GM23338 (cell line): ENCODE results near the gene HAO1. TPM values are rescaled to one million over a fixed set of nuclear protein-coding genes. Genes with fewer than 3 reads are reported as not detected.

ENCODE experiments used
- ATAC-seq: fragments of 200-7000 bp; cut with Tn5 transposase; 3 replicates; pipeline ENCODE4 v1.9.1; 2020
- DNase-seq: peaks from one replicate; pipeline ENCODE4 v3.0.0-alpha.2; 2015; ENCODE audit warnings: low spot score
- H2AFZ ChIP-seq: fragments of 200-600 bp; sonication (generic); 2 replicates; pipeline ENCODE4 v1.8.0; 2016; ENCODE audit warnings: antibody characterized with exemption, mild to moderate bottlenecking, moderate library complexity
- H3F3A ChIP-seq: fragments of 200-600 bp; sonication (generic); replicated peaks from 2 replicates; pipeline ENCODE4 v1.8.0; 2017; ENCODE audit warnings: antibody characterized with exemption, mixed run types, low read depth
- H3K27ac ChIP-seq: fragments of 200-600 bp; sonication (generic); 2 replicates; pipeline ENCODE4 v1.6.1; 2016; ENCODE audit warnings: low read depth
- H3K27me3 ChIP-seq: fragments of 200-600 bp; sonication (generic); 2 replicates; pipeline ENCODE4 v1.8.0; 2016; ENCODE audit warnings: mild to moderate bottlenecking, mixed run types, moderate library complexity; ENCODE audit not compliant: insufficient read depth
- H3K36me3 ChIP-seq: fragments of 200-600 bp; sonication (generic); 2 replicates; pipeline ENCODE4 v1.8.0; 2016; ENCODE audit warnings: mild to moderate bottlenecking; ENCODE audit not compliant: insufficient read depth
- H3K4me1 ChIP-seq: fragments of 200-600 bp; sonication (generic); 2 replicates; pipeline ENCODE4 v1.8.0; 2016; ENCODE audit warnings: mild to moderate bottlenecking, moderate library complexity; ENCODE audit not compliant: insufficient read depth
- H3K4me2 ChIP-seq: fragments of 200-600 bp; sonication (generic); 2 replicates; pipeline ENCODE4 v1.7.1; 2017; ENCODE audit warnings: mixed run types
- H3K4me3 ChIP-seq: fragments of 200-600 bp; sonication (generic); 2 replicates; pipeline ENCODE4 v1.6.1; 2016; ENCODE audit warnings: mixed run types
- H3K79me2 ChIP-seq: fragments of 200-600 bp; sonication (generic); replicated peaks from 2 replicates; pipeline ENCODE4 v1.8.0; 2017; ENCODE audit warnings: mild to moderate bottlenecking; ENCODE audit not compliant: insufficient read depth
- H3K9me2 ChIP-seq: fragments of 200-600 bp; sonication (generic); 2 replicates; pipeline ENCODE4 v1.8.0; 2017; ENCODE audit not compliant: insufficient read depth
- H4K20me1 ChIP-seq: fragments of 200-600 bp; sonication (generic); replicated peaks from 2 replicates; pipeline ENCODE4 v1.8.0; 2017; ENCODE audit warnings: mild to moderate bottlenecking; ENCODE audit not compliant: insufficient read depth
- H3K27ac Mint-ChIP-seq: 2 replicates; pipeline ENCODE4 v1.8.0; 2020; ENCODE audit warnings: inconsistent platforms, mild to moderate bottlenecking, moderate library complexity, mixed read lengths
- H3K27me3 Mint-ChIP-seq: 3 replicates; pipeline ENCODE4 v1.8.0; 2022; ENCODE audit warnings: low read depth, mild to moderate bottlenecking, moderate library complexity, mixed read lengths, inconsistent platforms; ENCODE audit not compliant: insufficient read depth, poor library complexity
- H3K36me3 Mint-ChIP-seq: 3 replicates; pipeline ENCODE4 v1.8.0; 2021; ENCODE audit warnings: low read depth, mild to moderate bottlenecking, inconsistent platforms, moderate library complexity, mixed read lengths
- H3K4me1 Mint-ChIP-seq: 3 replicates; pipeline ENCODE4 v1.8.0; 2020; ENCODE audit warnings: mild to moderate bottlenecking, inconsistent platforms, mixed read lengths
- H3K4me3 Mint-ChIP-seq: 3 replicates; pipeline ENCODE4 v1.8.0; 2021; ENCODE audit warnings: moderate library complexity, mild to moderate bottlenecking, inconsistent platforms, mixed read lengths
- H3K9me3 Mint-ChIP-seq: 3 replicates; pipeline ENCODE4 v1.8.0; 2020; ENCODE audit warnings: moderate library complexity, mild to moderate bottlenecking, inconsistent platforms, mixed read lengths
- CREB1 ChIP-seq: fragments of 250-450 bp; sonication (Bioruptor Pico); IDR thresholded peaks from 2 replicates; pipeline ENCODE4 v1.5.0; 2020; ENCODE audit warnings: low read depth, mild to moderate bottlenecking, moderate library complexity
- CTCF ChIP-seq, 2 experiments: fragments of 200-600 bp in 1 of 2; sonication (generic) in 1 of 2; conservative IDR thresholded peaks; 2 replicates each; pipeline versions ENCODE4 v1.5.1 to v1.6.1; 2016 to 2017; ENCODE audit warnings: antibody characterized with exemption in 2 of 2, low read depth in 2 of 2, mild to moderate bottlenecking in 2 of 2, moderate library complexity in 1 of 2
- ETS1 ChIP-seq: IDR thresholded peaks from 2 replicates; pipeline ENCODE4 v1.6.1; 2016; ENCODE audit warnings: antibody characterized with exemption
- EZH2 ChIP-seq: fragments of 200-600 bp; sonication (generic); IDR thresholded peaks from one replicate; pipeline ENCODE4 v1.8.0; 2017; ENCODE audit warnings: antibody characterized with exemption, mild to moderate bottlenecking, low read depth; ENCODE audit not compliant: unreplicated experiment
- EZH2phosphoT487 ChIP-seq: fragments of 200-600 bp; sonication (generic); IDR thresholded peaks from one replicate; pipeline ENCODE4 v1.8.1; 2018; ENCODE audit warnings: antibody characterized with exemption; ENCODE audit not compliant: unreplicated experiment
- JUNB ChIP-seq: IDR thresholded peaks from one replicate; pipeline ENCODE4 v1.6.1; 2016; ENCODE audit warnings: antibody characterized with exemption; ENCODE audit not compliant: unreplicated experiment
- NANOG ChIP-seq: IDR thresholded peaks from 2 replicates; pipeline ENCODE4 v1.6.1; 2016; ENCODE audit warnings: antibody characterized with exemption, borderline replicate concordance
- POLR2AphosphoS5 ChIP-seq: IDR thresholded peaks from 2 replicates; pipeline ENCODE4 v1.6.1; 2016; ENCODE audit warnings: antibody characterized with exemption, low read depth
- REST ChIP-seq: IDR thresholded peaks from one replicate; pipeline ENCODE4 v1.6.1; 2018; ENCODE audit warnings: antibody characterized with exemption; ENCODE audit not compliant: unreplicated experiment
- STAT1 ChIP-seq: IDR thresholded peaks from one replicate; pipeline ENCODE4 v1.6.1; 2016; ENCODE audit warnings: antibody characterized with exemption; ENCODE audit not compliant: unreplicated experiment
- ZNF114 ChIP-seq: fragments of 250-450 bp; sonication (Bioruptor Pico); IDR thresholded peaks from 2 replicates; pipeline ENCODE4 v1.5.0; 2020; ENCODE audit warnings: mild to moderate bottlenecking, moderate library complexity
- ZNF331 ChIP-seq: fragments of 250-450 bp; sonication (Bioruptor Pico); IDR thresholded peaks from 2 replicates; pipeline ENCODE4 v1.5.0; 2020; ENCODE audit warnings: low read depth, mild to moderate bottlenecking, moderate library complexity
- ZNF462 ChIP-seq: fragments of 250-450 bp; sonication (Bioruptor Pico); IDR thresholded peaks from 2 replicates; pipeline ENCODE4 v1.5.0; 2020; ENCODE audit warnings: mild to moderate bottlenecking, moderate library complexity
- polyA plus RNA-seq: library from polyadenylated mRNA; unstranded; fragments of >200 nt; fragmentation: Nextera tagmentation; extraction: Ambion mirVana; gene quantifications from 2 replicates; pipeline ENCODE4 v1.2.1, GENCODE V29; 2016
- total RNA-seq: library from RNA; depleted of rRNA; stranded (reverse); fragments of >200 nt; shearing (Covaris generic); gene quantifications from 2 replicates; pipeline ENCODE4 v1.2.3, GENCODE V29; 2014

Gene HAO1
- total and polyA plus RNA-seq, 2 experiments from 2014 or later = not detected

GRCh38 chr20:7850775-7851490 is 89.3 kb downstream of the HAO1 start:
- no peak overlapping the region for H2AFZ ChIP-seq
- H3K4me1 ChIP-seq = no peaks in the 10 kb centered on the region
- H3K9me3 Mint-ChIP-seq = no peaks in the 10 kb centered on the region
- H4K20me1 ChIP-seq = no peaks in the 10 kb centered on the region
- H3K4me3 Mint-ChIP-seq = no peak overlapping the region
- H3K27me3 Mint-ChIP-seq = no peaks in the 10 kb centered on the region
- no peaks in the 10 kb centered on the region for H3K36me3 Mint-ChIP-seq
- peak; percentile 12 for DNase-seq
- H3K27me3 ChIP-seq = no peaks in the 10 kb centered on the region
- H3K36me3 ChIP-seq = no peaks in the 10 kb centered on the region
- H3K4me3 ChIP-seq = no peak overlapping the region
- H3K4me2 ChIP-seq = no peak overlapping the region
- H3K27ac Mint-ChIP-seq = no peak overlapping the region
- TF ChIP-seq POLR2AphosphoS5 = no peak
- no peak for TF ChIP-seq JUNB
- no peak for TF ChIP-seq CTCF (conservative IDR thresholded peaks at IDR 0.05; ENCODE audit: low read depth in 2 of 2)
- no peak for TF ChIP-seq NANOG
- no peak for TF ChIP-seq STAT1
- TF ChIP-seq ZNF331 (CRISPR knock-in tag) = no peak
- TF ChIP-seq ZNF462 (CRISPR knock-in tag) = no peak
- no peak for TF ChIP-seq EZH2phosphoT487
- TF ChIP-seq ETS1 = no peak
- no peak for TF ChIP-seq REST
- no peak for TF ChIP-seq ZNF114
- TF ChIP-seq EZH2 = no peak
- TF ChIP-seq CREB1 (CRISPR knock-in tag) = no peak
- H3F3A ChIP-seq = no peaks in the 10 kb centered on the region
- peaks cover 4% of the 10 kb centered on the region; the same call in 1 of the 3 replicates for H3K4me1 Mint-ChIP-seq
- H3K27ac ChIP-seq = no peak overlapping the region
- no peak for ATAC-seq
- H3K79me2 ChIP-seq = no peaks in the 10 kb centered on the region
- no peaks in the 10 kb centered on the region for H3K9me2 ChIP-seq
